Activated CD8-positive, alpha-beta memory T cell treated with anti-CD3 and anti-CD28 coated beads for 36 hours (primary cell): ENCODE results near the gene PTPRU. TPM values are rescaled to one million over a fixed set of nuclear protein-coding genes. Genes with fewer than 3 reads are reported as not detected.
"Not testable (repeated sequence)": the region's sequence is repeated elsewhere in the genome, so short reads cannot be mapped to it uniquely, and the experiment has no call there.

ENCODE experiments used
- CTCF ChIA-PET: fragments of 350-600 bp; sonication (Branson Sonifier 250); formaldehyde crosslinking; loops from one replicate; lab custom pipeline; 2021; ENCODE audit warnings: antibody characterized with exemption; lab: Charles Lee
- POLR2A ChIA-PET: fragments of 350-600 bp; sonication (Branson Sonifier 250); formaldehyde crosslinking; loops from one replicate; lab custom pipeline; 2021; ENCODE audit warnings: antibody characterized with exemption; lab: Charles Lee
- total RNA-seq, 2 experiments: library from RNA; stranded (reverse); gene quantifications; one replicate each; pipeline ENCODE4 v1.2.3, GENCODE V29; 2021

The PTPRU gene
- total RNA-seq, 2 experiments from 2014 or later, result 0.34 to 0.42 TPM

DNA sequence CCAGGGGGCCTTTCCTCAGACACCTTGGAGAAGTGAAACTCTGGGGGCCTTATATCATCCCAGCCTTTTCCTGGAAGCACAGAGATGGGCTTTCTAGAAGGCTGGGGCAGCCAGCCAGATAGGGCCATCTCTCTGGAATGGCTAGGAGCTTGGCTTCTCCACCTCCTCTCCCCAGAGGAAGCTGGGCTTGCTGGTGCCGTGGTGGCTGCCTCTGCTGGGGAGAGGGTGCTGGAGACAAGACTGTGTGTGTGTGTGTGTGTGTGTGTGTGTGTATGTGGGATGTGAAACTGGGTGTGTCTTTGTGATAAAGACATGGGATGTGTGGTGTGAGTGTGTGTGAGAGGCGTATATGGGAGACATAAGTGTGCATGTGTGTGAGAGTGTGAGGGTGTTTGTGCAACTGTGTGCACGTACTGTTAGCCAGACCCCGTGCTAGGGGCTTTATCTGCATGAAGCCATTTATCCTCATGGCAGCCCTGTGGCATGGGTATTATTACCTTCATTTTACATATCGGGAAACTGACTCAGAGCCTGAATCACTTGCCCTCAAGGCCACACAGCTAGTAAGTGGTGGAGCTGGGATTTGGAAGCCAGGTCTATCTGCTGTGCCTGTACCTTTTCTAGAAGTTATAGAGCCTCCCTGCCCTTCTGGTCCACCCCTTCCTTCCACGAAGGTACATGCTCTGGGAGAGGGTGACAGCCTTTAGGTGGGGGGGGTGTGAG lies 44.2 kb downstream of the PTPRU start:
- CTCF ChIA-PET, result interaction anchor here (0.8 kb wide), 1 partner anchor 28 kb away, joined by 3 read pairs; no protein-coding TSS in a partner anchor
- POLR2A ChIA-PET, result no interaction called here

DNA sequence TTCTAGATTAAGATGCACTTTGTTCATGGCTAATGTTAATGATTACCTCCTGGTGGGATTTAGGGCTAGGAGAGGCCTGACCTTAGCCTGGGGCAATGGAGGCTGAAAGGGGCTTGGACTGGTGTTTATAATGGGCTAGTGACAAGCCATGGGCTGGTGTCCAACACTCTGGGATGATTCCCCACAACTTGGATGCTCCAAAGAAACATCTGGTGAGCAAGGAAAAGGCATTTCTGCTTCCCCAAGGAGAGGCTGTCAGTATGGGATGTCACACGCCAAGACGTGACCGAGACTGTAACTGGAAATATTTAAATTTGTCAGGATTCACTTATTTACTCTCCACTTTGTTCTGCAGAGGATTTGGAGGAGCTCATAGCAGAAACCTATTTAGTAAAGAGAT lies 45.2 kb downstream of the PTPRU start:
- ChIA-PET CTCF (no interaction called here), POLR2A (no interaction called here)

DNA sequence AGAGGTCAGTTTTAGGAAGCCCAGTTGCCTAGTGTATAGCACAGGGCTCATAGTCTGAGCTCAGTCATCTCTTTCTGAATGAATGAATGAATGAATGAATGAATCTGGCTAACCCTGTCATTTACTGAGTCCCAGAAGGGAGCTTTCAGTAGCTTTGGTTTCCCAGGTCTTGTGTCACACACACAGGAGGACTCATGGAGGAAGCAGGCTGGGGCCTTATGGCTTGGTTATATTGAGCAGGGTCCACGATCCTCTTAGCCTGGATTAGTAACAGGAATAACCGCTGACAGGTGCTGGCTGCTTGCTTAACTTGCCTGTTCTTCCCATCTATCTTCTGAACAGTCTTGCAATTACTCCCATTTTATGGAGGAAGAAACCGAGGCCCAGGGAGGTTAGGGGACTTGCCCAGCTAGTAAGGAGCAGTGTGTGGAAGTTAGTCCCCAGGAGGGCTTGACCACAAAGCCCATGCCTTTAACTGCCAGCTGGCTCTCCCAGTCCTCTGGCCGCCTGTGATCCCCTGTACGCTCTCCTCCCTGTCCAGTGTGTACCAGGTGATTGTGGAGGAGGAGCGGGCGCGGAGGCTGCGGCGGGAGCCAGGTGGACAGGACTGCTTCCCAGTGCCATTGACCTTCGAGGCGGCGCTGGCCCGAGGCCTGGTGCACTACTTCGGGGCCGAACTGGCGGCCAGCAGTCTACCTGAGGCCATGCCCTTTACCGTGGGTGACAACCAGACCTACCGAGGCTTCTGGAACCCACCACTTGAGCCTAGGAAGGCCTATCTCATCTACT lies 46.0 kb downstream of the PTPRU start:
- CTCF ChIA-PET, result no interaction called here

DNA sequence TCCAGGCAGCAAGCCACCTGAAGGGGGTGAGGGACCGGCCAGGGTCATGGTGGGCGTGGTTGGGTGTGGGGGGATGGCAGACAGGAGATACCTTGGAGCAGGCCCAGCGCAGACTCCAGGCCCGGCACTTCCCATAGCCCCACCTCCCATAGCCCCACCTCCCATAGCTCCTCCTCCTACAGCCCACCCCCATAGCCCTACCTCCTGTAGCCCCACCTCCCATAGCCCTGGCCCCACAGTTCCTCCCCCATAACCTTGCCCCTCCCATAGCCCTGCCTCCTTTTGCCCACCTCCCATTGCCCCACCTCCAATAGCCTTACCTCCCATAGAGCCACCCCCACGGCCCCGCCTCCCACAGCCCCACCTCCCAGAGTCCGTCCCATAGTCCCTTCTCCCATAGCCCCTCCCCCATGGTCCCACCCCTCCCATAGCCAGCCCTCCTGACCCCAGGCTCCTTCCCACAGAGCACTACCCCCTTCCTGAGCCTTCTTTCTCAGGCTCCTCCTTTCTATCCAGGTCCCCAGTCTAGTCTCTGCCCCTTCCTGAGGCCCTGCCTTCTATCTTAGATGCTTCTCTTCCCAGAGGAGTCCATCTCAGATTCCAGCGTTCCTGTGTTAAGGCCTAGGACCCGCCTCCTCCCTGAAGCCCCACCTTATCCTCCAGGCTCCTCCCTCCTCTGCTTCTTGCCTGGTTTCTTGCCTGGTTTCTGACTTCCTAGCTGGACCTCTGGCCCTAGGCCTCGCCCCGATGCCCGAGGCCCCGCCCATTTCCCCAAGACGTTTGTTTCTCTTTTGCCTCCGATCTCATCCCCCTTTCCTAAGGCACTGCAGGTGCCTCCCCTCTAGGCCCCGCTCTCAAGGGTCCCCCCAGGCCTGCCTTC lies 46.8 kb downstream of the PTPRU start:
- ChIA-PET POLR2A (no interaction called here), CTCF (no interaction called here)

More for the DNA sequence above, 46.0 kb downstream of the PTPRU start:
- POLR2A ChIA-PET, result no interaction called here

DNA sequence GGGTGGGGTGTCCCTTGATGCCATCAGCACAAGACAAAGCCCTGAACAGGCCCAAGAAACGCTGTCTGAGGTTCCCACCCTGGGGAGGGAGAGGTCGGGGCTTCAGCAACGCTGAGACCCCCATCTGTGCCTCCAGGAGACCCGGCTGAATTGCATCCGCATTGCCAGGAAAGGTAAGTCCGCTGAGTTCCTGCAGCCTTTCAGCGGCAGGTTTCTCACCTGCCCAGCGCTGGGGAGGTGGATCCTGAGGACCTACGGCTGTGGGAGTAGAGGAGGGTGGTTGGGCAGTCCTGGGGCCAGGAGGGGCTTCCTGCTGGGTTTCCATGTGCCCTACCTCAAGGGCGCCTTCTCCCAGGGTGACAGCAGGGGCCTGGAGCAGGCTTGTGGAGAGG lies 47.5 kb downstream of the PTPRU start:
- CTCF ChIA-PET, result no interaction called here
- POLR2A ChIA-PET, result no interaction called here

DNA sequence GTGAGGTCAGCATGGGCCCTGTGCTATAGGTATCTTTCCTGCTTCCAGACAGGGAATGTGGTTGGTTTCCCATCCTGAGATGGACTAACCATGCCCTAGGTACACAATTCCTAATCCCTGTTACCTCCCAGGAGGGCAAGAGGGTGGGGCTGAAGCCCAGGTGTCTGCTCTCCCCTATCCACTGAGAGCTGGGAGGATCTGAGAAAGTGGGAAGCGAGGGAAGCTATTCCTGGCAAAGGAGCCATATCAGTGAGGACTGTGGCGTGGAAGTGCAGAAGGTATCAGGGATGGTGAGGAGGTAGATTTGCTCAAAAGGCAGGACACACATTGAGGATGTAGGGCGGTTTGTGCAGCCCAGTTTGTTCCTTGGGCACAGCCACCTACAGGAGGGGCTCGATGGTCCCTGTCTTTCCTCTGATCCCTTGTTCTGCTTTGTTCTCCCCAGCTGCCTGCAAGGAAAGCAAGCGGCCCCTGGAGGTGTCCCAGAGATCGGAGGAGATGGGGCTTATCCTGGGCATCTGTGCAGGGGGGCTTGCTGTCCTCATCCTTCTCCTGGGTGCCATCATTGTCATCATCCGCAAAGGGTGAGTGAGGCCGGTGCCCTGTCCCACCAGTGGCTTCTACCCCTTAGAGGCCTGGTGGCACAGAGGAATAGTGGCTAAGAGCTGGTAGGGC lies 48.1 kb downstream of the PTPRU start:
- POLR2A ChIA-PET, result no interaction called here

DNA sequence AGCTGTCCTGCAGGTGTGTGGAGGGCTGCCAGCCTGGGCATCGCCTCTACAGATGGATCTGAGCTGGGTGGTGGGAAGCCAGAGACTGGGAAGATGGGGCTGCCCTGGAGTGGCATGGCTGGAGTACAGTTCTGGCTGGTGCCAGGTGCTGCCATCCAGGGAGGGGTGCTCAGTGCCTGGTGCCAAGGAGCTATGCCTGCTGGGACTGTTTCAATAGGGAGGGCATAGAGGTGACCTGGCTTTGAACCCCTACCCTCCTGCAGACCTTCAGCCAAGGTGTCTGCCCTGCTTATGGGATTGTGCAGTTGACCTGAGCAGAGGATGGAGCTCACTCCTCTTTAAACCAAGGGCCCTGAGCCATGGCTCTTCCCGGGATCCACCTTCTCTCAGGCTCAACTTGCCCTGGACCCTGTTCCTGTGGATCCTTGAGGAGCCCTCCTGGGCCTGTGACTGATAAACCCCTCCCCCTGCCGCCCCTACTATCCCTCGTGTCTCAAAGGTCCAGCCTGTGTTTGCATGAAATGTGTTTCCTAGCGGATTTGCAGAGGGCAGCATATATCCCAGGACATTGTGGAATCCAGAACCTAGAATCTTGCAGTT lies 48.7 kb downstream of the PTPRU start:
- CTCF ChIA-PET, result no interaction called here
- POLR2A ChIA-PET, result no interaction called here

More for the DNA sequence above, 48.1 kb downstream of the PTPRU start:
- CTCF ChIA-PET, result no interaction called here

DNA sequence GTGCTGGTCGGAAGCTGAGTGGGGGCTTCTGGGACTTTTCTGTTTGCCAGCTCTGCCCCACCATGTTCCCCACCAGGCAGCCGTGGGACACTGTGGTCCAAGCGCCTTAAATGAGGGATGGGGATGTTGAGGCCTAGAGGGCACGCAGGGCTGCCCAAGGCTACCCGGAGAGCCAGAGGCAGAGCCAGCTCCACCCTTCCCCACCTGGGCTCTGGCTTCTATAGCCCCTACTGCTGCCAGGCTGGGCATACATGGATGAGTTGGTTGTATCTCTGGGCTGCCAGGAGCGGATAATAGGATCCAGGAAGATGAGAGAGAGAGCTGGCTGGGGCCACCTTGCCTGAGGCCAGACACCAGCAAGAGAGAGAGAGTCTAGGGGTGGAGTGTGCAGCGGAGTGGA lies 49.4 kb downstream of the PTPRU start:
- ChIA-PET POLR2A (no interaction called here), CTCF (no interaction called here)

DNA sequence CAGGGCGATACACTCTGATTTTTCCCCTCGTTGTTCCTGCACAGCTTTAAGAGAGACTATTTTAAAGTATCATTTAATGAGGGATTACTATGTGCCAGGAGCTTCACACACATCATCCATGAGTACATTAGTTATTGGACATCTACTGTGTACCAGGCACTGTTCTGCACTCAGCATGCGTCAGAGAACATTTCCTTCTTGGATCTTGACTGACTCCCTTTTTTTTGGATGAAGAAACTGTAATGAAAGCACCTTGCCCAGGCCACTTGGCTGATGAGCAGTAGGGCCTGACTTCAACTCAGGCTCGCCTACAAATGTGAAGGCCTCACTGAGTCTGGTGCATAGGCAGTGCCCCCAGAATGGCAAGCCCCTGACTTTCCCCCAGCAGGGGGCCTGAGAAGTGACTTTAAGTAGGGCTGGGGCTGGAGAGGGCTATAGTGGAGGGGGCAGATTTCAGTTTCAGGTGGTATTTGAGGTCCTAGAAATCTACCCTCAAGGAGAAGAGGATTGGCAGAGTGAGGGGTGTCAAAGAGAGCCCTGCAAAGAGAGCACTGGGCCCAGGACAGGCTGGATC lies 50.0 kb downstream of the PTPRU start:
- CTCF ChIA-PET, result no interaction called here
- POLR2A ChIA-PET, result no interaction called here

DNA sequence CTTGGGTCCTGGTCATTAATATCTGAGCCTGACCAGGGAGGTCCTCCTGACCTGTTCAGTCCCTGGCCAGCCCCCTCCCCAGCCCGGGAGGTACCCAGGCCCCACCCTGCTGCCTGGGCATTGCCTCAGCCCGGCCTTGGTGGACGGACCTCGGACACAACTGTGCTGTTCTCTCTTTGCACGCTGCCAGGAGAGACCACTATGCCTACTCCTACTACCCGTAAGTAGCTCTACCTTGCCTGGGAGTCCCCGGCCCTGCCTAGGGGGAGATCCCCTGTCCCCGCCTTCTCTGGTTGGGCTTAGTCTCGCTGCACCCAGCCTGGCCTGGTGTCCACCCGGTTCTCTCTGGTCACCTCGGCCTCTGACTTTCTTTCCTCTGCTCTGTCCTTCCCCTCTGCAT lies 53.2 kb downstream of the PTPRU start:
- CTCF ChIA-PET, result no interaction called here
- POLR2A ChIA-PET, result no interaction called here

DNA sequence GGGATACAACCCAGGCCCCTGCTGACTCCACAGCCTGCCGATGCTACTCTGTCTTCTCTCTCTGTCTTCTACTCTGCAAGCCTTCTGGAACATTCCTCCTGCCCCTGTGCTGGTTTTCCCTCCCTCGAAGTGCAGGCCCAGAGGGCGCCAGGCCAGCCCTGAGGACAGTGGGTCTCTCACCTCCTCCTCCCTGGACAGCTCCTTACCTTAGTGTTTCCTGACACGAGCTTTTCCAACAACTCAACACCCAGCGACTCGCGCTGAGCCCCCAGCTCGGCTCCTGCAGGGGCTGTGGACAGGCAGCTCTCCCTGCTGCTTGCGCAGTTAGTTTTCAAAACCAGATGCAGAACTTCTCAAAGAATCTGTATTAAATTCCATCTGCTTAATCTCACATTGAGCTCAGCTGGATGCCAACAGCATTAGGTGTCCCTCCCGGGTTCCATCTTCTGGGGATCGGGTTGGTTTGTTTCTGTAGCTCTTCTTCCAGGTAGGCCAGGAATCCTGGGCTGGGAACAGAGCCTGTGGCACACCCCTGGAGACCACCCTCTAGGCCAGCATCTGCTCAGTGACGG lies 54.2 kb downstream of the PTPRU start:
- ChIA-PET CTCF (no interaction called here), POLR2A (no interaction called here)

DNA sequence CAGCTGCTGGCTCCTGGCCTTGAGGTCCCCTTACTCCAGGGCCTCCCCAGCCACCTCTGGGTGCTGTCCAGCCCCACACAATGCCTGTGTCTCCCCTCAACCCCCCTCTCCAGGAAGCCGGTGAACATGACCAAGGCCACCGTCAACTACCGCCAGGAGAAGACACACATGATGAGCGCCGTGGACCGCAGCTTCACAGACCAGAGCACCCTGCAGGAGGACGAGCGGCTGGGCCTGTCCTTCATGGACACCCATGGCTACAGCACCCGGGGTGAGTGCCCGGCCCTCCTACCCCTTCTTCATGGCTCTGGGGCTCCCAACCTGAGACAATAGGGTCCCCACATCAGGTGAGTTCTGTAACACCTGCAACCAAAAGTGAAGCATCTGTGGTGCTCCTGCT lies 55.4 kb downstream of the PTPRU start:
- ChIA-PET POLR2A (no interaction called here), CTCF (no interaction called here)

DNA sequence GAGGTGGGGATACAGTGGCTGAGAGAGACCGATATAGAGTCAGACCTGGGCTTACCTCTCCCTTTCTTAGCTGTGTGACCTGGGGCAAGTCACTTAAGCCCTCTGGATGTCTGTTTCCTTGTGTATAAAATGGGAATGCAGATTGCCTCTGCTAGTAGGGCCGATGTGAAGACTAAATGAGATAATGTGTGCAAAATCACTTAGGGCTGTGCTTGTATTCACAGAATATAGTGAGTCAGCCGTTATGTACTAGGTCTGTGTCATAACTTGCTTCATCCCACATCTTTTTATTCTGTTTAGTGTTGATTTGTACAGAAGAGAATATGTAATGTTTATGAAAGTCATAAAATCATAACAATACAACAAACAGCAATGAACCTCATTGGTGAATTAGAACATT lies 56.0 kb downstream of the PTPRU start:
- ChIA-PET POLR2A (no interaction called here), CTCF (no interaction called here)

DNA sequence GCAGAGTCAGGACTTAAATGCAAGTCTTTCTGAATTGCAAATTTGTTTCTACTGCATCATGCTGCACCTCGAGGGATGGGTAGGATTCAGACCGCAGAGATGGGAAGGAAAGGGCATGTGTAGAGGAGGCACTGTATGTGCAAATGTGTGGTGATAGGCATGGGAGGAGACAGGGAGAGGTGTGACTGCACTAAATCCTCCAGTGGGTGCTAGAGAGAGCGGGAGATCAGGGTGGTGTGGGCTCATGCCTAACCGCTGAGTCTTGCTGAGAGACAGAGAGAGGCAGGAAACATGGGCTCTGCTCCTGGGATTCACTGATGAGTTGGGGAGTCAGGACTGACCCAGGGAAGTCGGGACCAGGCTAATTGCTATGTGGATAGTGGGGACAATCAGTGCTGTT lies 61.1 kb downstream of the PTPRU start:
- CTCF ChIA-PET, result no interaction called here
- POLR2A ChIA-PET, result no interaction called here

DNA sequence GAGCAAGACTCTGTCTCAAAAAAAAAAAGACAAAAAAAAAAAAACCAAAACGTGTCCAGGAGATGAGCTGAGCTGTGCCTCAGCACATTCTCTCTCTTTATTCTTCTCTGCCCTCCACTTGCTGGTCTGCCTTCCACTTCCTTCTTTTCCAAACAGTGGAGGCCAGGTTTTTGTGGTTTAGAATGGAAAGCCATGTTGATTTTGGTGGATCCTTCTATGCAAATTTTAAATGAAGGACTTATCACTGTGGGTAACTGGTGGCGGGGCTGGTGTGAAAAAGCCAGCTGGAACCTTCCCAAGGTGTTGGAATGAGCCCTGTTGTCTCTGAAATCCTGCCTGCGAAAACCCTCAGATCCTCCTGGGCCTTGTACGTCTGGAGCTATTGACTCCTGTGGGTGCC lies 61.9 kb downstream of the PTPRU start:
- POLR2A ChIA-PET, result no interaction called here
- CTCF ChIA-PET, result no interaction called here

DNA sequence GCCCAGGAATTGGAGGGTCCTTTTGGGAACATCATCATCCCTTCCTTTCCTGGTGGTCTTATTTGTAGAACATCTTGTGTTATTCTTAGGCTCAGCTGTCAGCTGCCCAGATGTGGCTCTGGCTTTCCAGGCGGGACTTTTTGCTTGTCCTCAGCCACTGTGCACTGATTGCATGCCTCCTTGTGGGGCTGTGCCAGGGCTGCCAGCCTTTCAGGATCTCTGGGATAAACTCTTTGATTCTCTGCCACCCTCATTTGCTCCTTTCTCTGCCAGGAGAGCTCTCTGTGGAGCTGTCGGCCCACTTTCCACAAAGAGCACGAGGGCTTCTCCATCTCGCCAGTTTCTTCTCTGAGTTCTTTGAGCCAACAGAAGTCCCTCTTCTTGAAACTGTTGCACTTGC lies 63.1 kb downstream of the PTPRU start:
- POLR2A ChIA-PET, result no interaction called here
- CTCF ChIA-PET, result no interaction called here

DNA sequence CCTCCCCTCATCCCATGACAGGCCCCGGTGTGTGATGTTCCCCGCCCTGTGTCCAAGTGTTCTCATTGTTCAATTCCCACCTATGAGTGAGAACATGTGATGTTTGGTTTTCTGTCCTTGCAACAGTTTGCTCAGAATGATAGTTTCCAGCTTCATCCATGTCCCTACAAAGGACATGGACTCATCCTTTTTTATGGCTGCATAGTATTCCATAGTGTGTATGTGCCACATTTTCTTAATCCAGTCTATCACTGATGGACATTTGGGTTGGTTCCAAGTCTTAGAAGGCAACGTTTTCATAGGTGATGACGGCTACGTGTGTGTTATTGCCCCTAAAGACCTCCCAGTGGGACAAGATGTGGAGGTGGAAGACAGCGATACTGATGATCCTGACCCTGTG lies 65.4 kb downstream of the PTPRU start:
- POLR2A ChIA-PET, CTCF ChIA-PET: not testable (repeated sequence)

DNA sequence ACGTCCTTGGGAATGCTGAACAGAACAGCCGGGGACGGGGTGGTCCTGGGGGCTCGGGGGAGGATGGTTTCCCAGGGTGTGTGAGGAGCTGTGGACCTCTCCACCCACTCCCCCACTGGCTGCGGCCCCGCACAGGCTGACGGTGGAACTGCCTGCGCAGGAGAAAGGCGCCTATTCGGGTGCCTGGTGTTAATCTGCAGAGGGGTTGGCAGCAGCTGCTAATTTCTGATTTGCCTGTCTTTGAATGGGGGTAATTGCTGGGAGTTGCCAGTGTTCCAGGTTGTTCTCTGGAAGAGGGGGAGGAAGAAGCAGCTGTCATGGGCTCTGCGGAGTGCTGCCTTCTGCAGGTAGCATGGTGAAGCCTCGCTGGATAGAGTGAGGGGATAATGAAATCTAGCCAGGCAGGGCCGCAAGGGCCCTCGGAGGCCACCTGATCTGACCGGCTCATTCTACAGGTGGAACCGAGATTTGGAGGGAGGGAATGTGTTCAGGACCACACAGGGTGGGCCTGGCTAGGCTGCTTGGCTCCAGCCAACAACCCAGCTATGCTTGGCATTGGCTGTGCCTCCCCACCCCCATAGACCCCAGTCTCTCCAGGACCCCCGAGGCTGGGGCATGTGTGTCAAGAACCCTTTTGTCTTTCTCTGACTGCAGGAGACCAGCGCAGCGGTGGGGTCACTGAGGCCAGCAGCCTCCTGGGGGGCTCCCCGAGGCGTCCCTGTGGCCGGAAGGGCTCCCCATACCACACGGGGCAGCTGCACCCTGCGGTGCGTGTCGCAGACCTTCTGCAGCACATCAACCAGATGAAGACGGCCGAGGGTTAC lies 67.1 kb downstream of the PTPRU start:
- POLR2A ChIA-PET, result no interaction called here
- CTCF ChIA-PET, result no interaction called here
